Measurements from ENCODE around the gene HFM1.

GRCh38 chr1:91335603-91336002 is 69.0 kb downstream of the HFM1 start:
- TF ChIP-seq CTCF (conservative IDR thresholded peaks at IDR 0.05 in 1 of 2, IDR thresholded peaks at IDR 0.05 in 1 of 2; ENCODE audit: low read depth in 1 of 2, low read length in 2 of 2) (no peak), EZH2 (IDR thresholded peaks at IDR 0.05; ENCODE audit: low read length, missing control alignments) (no peak)
